Liver (tissue), 9 donors: Measurements from ENCODE around the gene RNF181. TPM values are rescaled to one million over a fixed set of nuclear protein-coding genes. Genes with fewer than 3 reads are reported as not detected.
"Not testable (repeated sequence)": the region's sequence is repeated elsewhere in the genome, so short reads cannot be mapped to it uniquely, and the experiment has no call there.

ENCODE experiments used
- DNase-seq: peaks from one replicate; pipeline ENCODE4 v3.0.0-alpha.2; 2017; ENCODE audit warnings: low spot score
- H3K27ac ChIP-seq, 2 donors: one replicate each; pipeline ENCODE4 v1.7.0; 2013; ENCODE audit warnings: inconsistent platforms in 2 of 2, low read length in 2 of 2, control low read depth in 1 of 2, low read depth in 1 of 2, mild to moderate bottlenecking in 1 of 2
- H3K27me3 ChIP-seq, 4 donors: one replicate each; pipeline versions ENCODE4 v1.6.1 to v1.7.0; 2013; ENCODE audit warnings: low read length in 3 of 4, inconsistent platforms in 1 of 4, mild to moderate bottlenecking in 1 of 4, moderate library complexity in 1 of 4; ENCODE audit not compliant: control insufficient read depth in 4 of 4, insufficient read depth in 4 of 4
- H3K36me3 ChIP-seq, 4 donors: one replicate each; pipeline versions ENCODE4 v1.6.1 to v1.7.0; 2013; ENCODE audit warnings: low read length in 3 of 4, mild to moderate bottlenecking in 3 of 4, low read depth in 1 of 4, moderate library complexity in 1 of 4; ENCODE audit not compliant: control insufficient read depth in 4 of 4, insufficient read depth in 3 of 4
- H3K4me1 ChIP-seq, 4 donors: one replicate each; pipeline versions ENCODE4 v1.6.1 to v1.7.0; 2013; ENCODE audit warnings: low read length in 3 of 4, mild to moderate bottlenecking in 3 of 4, moderate library complexity in 1 of 4; ENCODE audit not compliant: control insufficient read depth in 4 of 4, insufficient read depth in 4 of 4
- H3K4me3 ChIP-seq, 3 donors: one replicate each; pipeline versions ENCODE4 v1.6.1 to v1.7.0; 2013; ENCODE audit warnings: low read length in 3 of 3, control low read depth in 1 of 3, low read depth in 1 of 3, mild to moderate bottlenecking in 1 of 3
- H3K9ac ChIP-seq, 2 donors: one replicate each; pipeline ENCODE4 v1.7.0; 2013; ENCODE audit warnings: low read length in 2 of 2, mild to moderate bottlenecking in 2 of 2, moderate library complexity in 2 of 2, control low read depth in 1 of 2, low read depth in 1 of 2
- H3K9me3 ChIP-seq, 4 donors: one replicate each; pipeline versions ENCODE4 v1.6.1 to v1.7.0; 2013; ENCODE audit warnings: low read length in 3 of 4; ENCODE audit not compliant: control insufficient read depth in 4 of 4
- ATF3 ChIP-seq: IDR thresholded peaks from 2 replicates; pipeline ENCODE4 v1.6.1; 2016; ENCODE audit warnings: antibody characterized with exemption
- CTCF ChIP-seq: fragments of 150-350 bp; IDR thresholded peaks from 2 replicates; pipeline ENCODE4 v1.5.1; 2017; ENCODE audit warnings: improper control_type of control experiment, low read depth, low read length; ENCODE audit not compliant: missing input control
- EGR1 ChIP-seq, 2 donors: IDR thresholded peaks; 2 replicates each; pipeline ENCODE4 v1.6.1; 2016 to 2018; ENCODE audit warnings: antibody characterized with exemption in 2 of 2, low read depth in 2 of 2
- FOXA1 ChIP-seq: IDR thresholded peaks from 2 replicates; pipeline ENCODE4 v1.6.1; 2016; ENCODE audit warnings: antibody characterized with exemption
- FOXA2 ChIP-seq: IDR thresholded peaks from 2 replicates; pipeline ENCODE4 v1.6.1; 2016; ENCODE audit warnings: antibody characterized with exemption
- GABPA ChIP-seq, 2 donors: IDR thresholded peaks in 1 of 2; conservative IDR thresholded peaks in 1 of 2; 2 replicates each; pipeline ENCODE4 v1.6.1; 2016; ENCODE audit warnings: antibody characterized with exemption in 2 of 2, mild to moderate bottlenecking in 1 of 2, moderate library complexity in 1 of 2
- HNF4A ChIP-seq, 2 donors: conservative IDR thresholded peaks; 2 replicates each; pipeline ENCODE4 v1.6.1; 2016; ENCODE audit warnings: antibody characterized with exemption in 2 of 2, mild to moderate bottlenecking in 2 of 2
- HNF4G ChIP-seq: IDR thresholded peaks from 2 replicates; pipeline ENCODE4 v1.6.1; 2016; ENCODE audit warnings: antibody characterized with exemption
- JUND ChIP-seq, 2 donors: IDR thresholded peaks; 2 replicates each; pipeline ENCODE4 v1.6.1; 2016; ENCODE audit warnings: antibody characterized with exemption in 2 of 2
- MAX ChIP-seq: IDR thresholded peaks from 2 replicates; pipeline ENCODE4 v1.6.1; 2016; ENCODE audit warnings: antibody characterized with exemption
- NR2F2 ChIP-seq: IDR thresholded peaks from 2 replicates; pipeline ENCODE4 v1.6.1; 2016; ENCODE audit warnings: antibody characterized with exemption
- RAD21 ChIP-seq, 2 donors: IDR thresholded peaks; 2 replicates each; pipeline ENCODE4 v1.6.1; 2016; ENCODE audit warnings: antibody characterized with exemption in 2 of 2, mild to moderate bottlenecking in 2 of 2
- REST ChIP-seq: IDR thresholded peaks from 2 replicates; pipeline ENCODE4 v1.6.1; 2016; ENCODE audit warnings: antibody characterized with exemption, mild to moderate bottlenecking
- RXRA ChIP-seq, 2 donors: IDR thresholded peaks; 2 replicates each; pipeline ENCODE4 v1.6.1; 2017 to 2018; ENCODE audit warnings: antibody characterized with exemption in 2 of 2, mild to moderate bottlenecking in 1 of 2
- SP1 ChIP-seq: IDR thresholded peaks from 2 replicates; pipeline ENCODE4 v1.6.1; 2018; ENCODE audit warnings: antibody characterized with exemption, mild to moderate bottlenecking
- TAF1 ChIP-seq: conservative IDR thresholded peaks from 2 replicates; pipeline ENCODE4 v1.6.1; 2016; ENCODE audit warnings: antibody characterized with exemption, mild to moderate bottlenecking
- YY1 ChIP-seq: IDR thresholded peaks from 2 replicates; pipeline ENCODE4 v1.6.1; 2016; ENCODE audit warnings: antibody characterized with exemption, mild to moderate bottlenecking
- ZBTB33 ChIP-seq: IDR thresholded peaks from 2 replicates; pipeline ENCODE4 v1.6.1; 2016; ENCODE audit warnings: antibody characterized with exemption
- WGBS: extraction: QIAGEN DNeasy Blood & Tissue Kit; methylation state at CpG from one replicate; pipeline ENCODE4 v1.1.7; 2013; 5-methylcytosine and 5-hydroxymethylcytosine counted together
- polyA plus RNA-seq, 2 donors: library from polyadenylated mRNA; stranded (reverse) in 1 of 2; unstranded in 1 of 2; fragments of 200-250 nt in 1 of 2; fragments of >200 nt in 1 of 2; fragmentation: Nextera tagmentation in 1 of 2; extraction: Ambion mirVana in 1 of 2; gene quantifications; one replicate each; pipeline versions ENCODE4 v1.2.1 to v1.2.3, GENCODE V29; 2013 to 2015
- total RNA-seq, 2 donors: library from RNA; depleted of rRNA; stranded (reverse); fragments of >200 nt; gene quantifications; one replicate each; pipeline ENCODE4 v1.2.3, GENCODE V29; 2014
- donor health status: healthy.
- donor health status: healthy.
- donor health status: healthy.
- donor health status: healthy.
- donor health status: healthy.

The RNF181 gene
- total and polyA plus RNA-seq, 4 donors: 101 to 195 (median 114) TPM

- TF ChIP-seq MAX (no peak), FOXA2 (no peak), EGR1 (IDR thresholded peaks at IDR 0.05; ENCODE audit: low read depth in 2 of 2) (no peak), TAF1 (no peak), JUND (IDR thresholded peaks at IDR 0.05) (no peak), HNF4G (no peak), HNF4A (conservative IDR thresholded peaks at IDR 0.05) (no peak), NR2F2 (no peak), RAD21 (IDR thresholded peaks at IDR 0.05) (no peak), CTCF (no peak), ATF3 (no peak), REST (no peak), ZBTB33 (no peak), YY1 (no peak), SP1 (no peak), RXRA (IDR thresholded peaks at IDR 0.05) (no peak), FOXA1 (no peak), GABPA (IDR thresholded peaks at IDR 0.05 in 1 of 2, conservative IDR thresholded peaks at IDR 0.05 in 1 of 2) (no peak)
- no peak for DNase-seq
- no peak overlapping the region for H3K9ac ChIP-seq
- H3K36me3 ChIP-seq: peaks cover 6 to 35% (median 27%) of the 10 kb centered on the region in 4 donors
- 94% methylated on average over 1 of the region's 1 CpG for WGBS
- H3K27ac ChIP-seq: no peak overlapping the region
- H3K4me3 ChIP-seq: no peak overlapping the region
- peaks cover 11 to 22% (median 19%) of the 10 kb centered on the region in 4 donors for H3K4me1 ChIP-seq
- H3K9me3 ChIP-seq: no peaks in the 10 kb centered on the region
- no peaks in the 10 kb centered on the region for H3K27me3 ChIP-seq
These were observed 37.4 kb upstream of the RNF181 start for GRCh38 chr2:85558160-85558559.

- H3K27me3 ChIP-seq, DNase-seq, H3K9me3 ChIP-seq: not testable (repeated sequence)
- peaks cover 0 to 15% (median 12%) of the 10 kb centered on the region in 4 donors for H3K36me3 ChIP-seq
- H3K4me1 ChIP-seq: peaks cover 11 to 22% (median 19%) of the 10 kb centered on the region in 4 donors
- peak overlapping the region; percentile 81 to 84 for H3K27ac ChIP-seq
- 36% methylated on average over 12 of the region's 12 CpGs for WGBS
- peak overlapping the region; percentile 68 to 91 for H3K9ac ChIP-seq
- peak overlapping the region; percentile 82 to 97 (median 91) for H3K4me3 ChIP-seq
These were observed 35.2 kb upstream of the RNF181 start for GRCh38 chr2:85560403-85560726.
